T-helper 2 cell treated with Interferon-gamma antibody and Interleukin-4, amounts not matched to agents 5 μg/mL and 100 μg/mL, for 36 hours (primary cell): ENCODE data around the gene RIPOR1.
"Not testable (repeated sequence)": the region's sequence is repeated elsewhere in the genome, so short reads cannot be mapped to it uniquely, and the experiment has no call there.

Source experiments
- DNase-seq: peaks from one replicate; pipeline ENCODE4 v3.0.0; 2021; ENCODE audit warnings: low spot score
- H3K27ac Mint-ChIP-seq: one replicate; pipeline ENCODE4 v1.8.0; 2021; ENCODE audit warnings: mild to moderate bottlenecking, mixed read lengths
- H3K27me3 Mint-ChIP-seq: one replicate; pipeline ENCODE4 v1.8.0; 2021; ENCODE audit warnings: low read depth, mixed read lengths
- H3K36me3 Mint-ChIP-seq: one replicate; pipeline ENCODE4 v1.8.0; 2021; ENCODE audit warnings: low read depth, mixed read lengths
- H3K4me1 Mint-ChIP-seq: one replicate; pipeline ENCODE4 v1.8.0; 2021; ENCODE audit warnings: low read depth, mixed read lengths
- H3K4me3 Mint-ChIP-seq: one replicate; pipeline ENCODE4 v1.8.0; 2022; ENCODE audit warnings: mild to moderate bottlenecking, moderate library complexity, mixed read lengths
- H3K9me3 Mint-ChIP-seq: one replicate; pipeline ENCODE4 v1.8.0; 2021; ENCODE audit warnings: mixed read lengths

RIPOR1 gene

GRCh38 chr16:67528222-67528869, at the start of gene RIPOR1:
TSS of gene RIPOR1 (plus strand) at chr16:67528829. CDS start at chr16:67538447, 9,618 bp downstream.
- H3K27ac Mint-ChIP-seq: no peak within 1 kb of the TSS
- DNase-seq: peak; percentile 40
- peaks cover 15% of the 10 kb centered on the region for H3K4me1 Mint-ChIP-seq
- H3K4me3 Mint-ChIP-seq: peak within 1 kb of the TSS; percentile 81
- H3K36me3 Mint-ChIP-seq: no peaks in the 10 kb centered on the region
- peaks cover 43% of the 10 kb centered on the region for H3K27me3 Mint-ChIP-seq
- H3K9me3 Mint-ChIP-seq: no peaks in the 10 kb centered on the region

- peak within 1 kb of the TSS; percentile 100 for H3K4me3 Mint-ChIP-seq
- peak within 1 kb of the TSS; percentile 98 for H3K27ac Mint-ChIP-seq
- no peaks in the 10 kb centered on the region for H3K9me3 Mint-ChIP-seq
- H3K36me3 Mint-ChIP-seq: peaks cover 17% of the 10 kb centered on the region
- peak; percentile 99 for DNase-seq
- no peaks in the 10 kb centered on the region for H3K27me3 Mint-ChIP-seq
- peaks cover 16% of the 10 kb centered on the region for H3K4me1 Mint-ChIP-seq
These were observed 47.6 kb upstream of the RIPOR1 start, which contains the start of gene ATP6V0D1 for GRCh38 chr16:67480833-67481560. TSS of gene ATP6V0D1 (minus strand) at chr16:67481157. CDS start at chr16:67481086, 71 bp downstream.

GRCh38 chr16:67481561-67482232, 46.9 kb upstream of the RIPOR1 start:
- H3K4me1 Mint-ChIP-seq: peaks cover 16% of the 10 kb centered on the region
- no peaks in the 10 kb centered on the region for H3K27me3 Mint-ChIP-seq
- peak; percentile 47 for DNase-seq
- H3K36me3 Mint-ChIP-seq: peaks cover 17% of the 10 kb centered on the region
- peak overlapping the region; percentile 100 for H3K4me3 Mint-ChIP-seq
- H3K27ac Mint-ChIP-seq: peak overlapping the region; percentile 98
- no peaks in the 10 kb centered on the region for H3K9me3 Mint-ChIP-seq

GRCh38 chr16:67482233-67482924, 46.2 kb upstream of the RIPOR1 start:
- Mint-ChIP-seq H3K9me3 (no peaks in the 10 kb centered on the region), H3K4me3 (peak overlapping the region; percentile 100), H3K27ac (peak overlapping the region; percentile 98), H3K4me1 (peaks cover 16% of the 10 kb centered on the region), H3K36me3 (peaks cover 17% of the 10 kb centered on the region), H3K27me3 (no peaks in the 10 kb centered on the region)
- no peak for DNase-seq

GRCh38 chr16:67483150-67483549, 45.5 kb upstream of the RIPOR1 start, which contains the start of gene AGRP:
TSS of gene AGRP (minus strand) at chr16:67483547. CDS start at chr16:67483398, 149 bp downstream.
- H3K4me1 Mint-ChIP-seq: peaks cover 15% of the 10 kb centered on the region
- DNase-seq: no peak
- H3K27me3 Mint-ChIP-seq: no peaks in the 10 kb centered on the region

GRCh38 chr16:67483731-67484525, 44.7 kb upstream of the RIPOR1 start:
- peaks cover 19% of the 10 kb centered on the region for H3K36me3 Mint-ChIP-seq
- H3K27ac Mint-ChIP-seq: peak overlapping the region; percentile 55
- no peaks in the 10 kb centered on the region for H3K9me3 Mint-ChIP-seq
- peak overlapping the region; percentile 22 for H3K4me3 Mint-ChIP-seq
- peaks cover 15% of the 10 kb centered on the region for H3K4me1 Mint-ChIP-seq
- H3K27me3 Mint-ChIP-seq: no peaks in the 10 kb centered on the region
- DNase-seq: no peak

More at GRCh38 chr16:67483150-67483549, 45.5 kb upstream of the RIPOR1 start, which contains the start of gene AGRP:
- H3K9me3 Mint-ChIP-seq: no peaks in the 10 kb centered on the region
- peaks cover 19% of the 10 kb centered on the region for H3K36me3 Mint-ChIP-seq
- peak within 1 kb of the TSS; percentile 100 for H3K4me3 Mint-ChIP-seq
- peak within 1 kb of the TSS; percentile 98 for H3K27ac Mint-ChIP-seq

GRCh38 chr16:67486805-67487204, 41.8 kb upstream of the RIPOR1 start:
- peaks cover 20% of the 10 kb centered on the region for H3K36me3 Mint-ChIP-seq
- H3K9me3 Mint-ChIP-seq: no peaks in the 10 kb centered on the region

GRCh38 chr16:67487561-67487960, 41.1 kb upstream of the RIPOR1 start:
- H3K4me3 Mint-ChIP-seq, H3K27ac Mint-ChIP-seq, H3K9me3 Mint-ChIP-seq, H3K27me3 Mint-ChIP-seq, DNase-seq: not testable (repeated sequence)
- Mint-ChIP-seq H3K4me1 (peaks cover 11% of the 10 kb centered on the region), H3K36me3 (peaks cover 18% of the 10 kb centered on the region)

More at GRCh38 chr16:67486805-67487204, 41.8 kb upstream of the RIPOR1 start:
- H3K4me1 Mint-ChIP-seq: peaks cover 15% of the 10 kb centered on the region
- DNase-seq: no peak
- no peak overlapping the region for H3K4me3 Mint-ChIP-seq
- H3K27ac Mint-ChIP-seq: no peak overlapping the region
- no peaks in the 10 kb centered on the region for H3K27me3 Mint-ChIP-seq

GRCh38 chr16:67489401-67490083, 39.1 kb upstream of the RIPOR1 start:
- H3K36me3 Mint-ChIP-seq: peaks cover 18% of the 10 kb centered on the region
- no peaks in the 10 kb centered on the region for H3K27me3 Mint-ChIP-seq
- DNase-seq: no peak
- H3K9me3 Mint-ChIP-seq: no peaks in the 10 kb centered on the region
- no peak overlapping the region for H3K27ac Mint-ChIP-seq
- no peak overlapping the region for H3K4me3 Mint-ChIP-seq
- H3K4me1 Mint-ChIP-seq: peaks cover 3% of the 10 kb centered on the region

GRCh38 chr16:67490335-67491096, 38.1 kb upstream of the RIPOR1 start:
- Mint-ChIP-seq H3K4me3 (no peak overlapping the region), H3K27ac (peak overlapping the region; percentile 57), H3K9me3 (no peaks in the 10 kb centered on the region), H3K27me3 (no peaks in the 10 kb centered on the region), H3K4me1 (peaks cover 3% of the 10 kb centered on the region), H3K36me3 (peaks cover 14% of the 10 kb centered on the region)
- DNase-seq: no peak

GRCh38 chr16:67499106-67499505, 29.5 kb upstream of the RIPOR1 start:
- Mint-ChIP-seq H3K27me3 (no peaks in the 10 kb centered on the region), H3K9me3 (no peaks in the 10 kb centered on the region), H3K36me3 (peaks cover 15% of the 10 kb centered on the region), H3K4me3 (no peak overlapping the region), H3K27ac (no peak overlapping the region), H3K4me1 (peaks cover 11% of the 10 kb centered on the region)
- DNase-seq: no peak
